ENCODE results near the gene INSYN2B.

The INSYN2B gene

DNA sequence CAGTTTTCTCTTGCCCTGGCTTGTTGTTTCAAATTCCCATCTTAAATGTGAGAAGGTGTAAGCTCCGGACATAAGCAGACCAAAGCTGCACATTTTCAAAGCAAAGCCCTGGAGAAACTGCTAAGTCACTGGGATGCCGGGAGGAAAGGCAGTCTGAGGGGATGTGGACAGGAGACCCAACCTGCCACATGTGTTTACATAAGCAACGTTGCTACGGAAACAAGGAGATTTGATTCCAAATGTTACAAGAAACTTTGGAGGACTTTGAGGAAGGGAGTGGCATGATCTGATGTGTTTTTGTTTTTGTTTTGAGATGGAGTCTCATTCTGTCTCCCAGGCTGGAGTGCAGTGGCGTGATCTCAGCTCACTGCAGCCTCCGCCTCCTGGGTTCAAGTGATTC lies 25.7 kb upstream of the INSYN2B start:
- Histone ChIP-seq H4K20me1 (peaks cover 0 to 10% (median 0%) of the 10 kb centered on the region in 11 experiments; a peak in 1 of 22 replicates), H3K27me3 (no peaks in the 10 kb centered on the region), H3K4me3 (no peak overlapping the region), H3K9ac (no peak overlapping the region), H3K27ac (no peak overlapping the region), H3K36me3 (peaks cover 6 to 91% (median 42%) of the 10 kb centered on the region in 11 experiments; a peak in 19 of 22 replicates), H3K4me1 (peaks cover 12 to 26% (median 16%) of the 10 kb centered on the region in 10 experiments), H3K4me2 (no peak overlapping the region), H3K9me3 (replicated peaks in 1 of 11) (peaks cover 0 to 4% (median 0%) of the 10 kb centered on the region in 11 experiments; a peak in 1 of 22 replicates)
- TF ChIP-seq Cebpa-rat (IDR thresholded peaks at IDR 0.05): no peak

DNA sequence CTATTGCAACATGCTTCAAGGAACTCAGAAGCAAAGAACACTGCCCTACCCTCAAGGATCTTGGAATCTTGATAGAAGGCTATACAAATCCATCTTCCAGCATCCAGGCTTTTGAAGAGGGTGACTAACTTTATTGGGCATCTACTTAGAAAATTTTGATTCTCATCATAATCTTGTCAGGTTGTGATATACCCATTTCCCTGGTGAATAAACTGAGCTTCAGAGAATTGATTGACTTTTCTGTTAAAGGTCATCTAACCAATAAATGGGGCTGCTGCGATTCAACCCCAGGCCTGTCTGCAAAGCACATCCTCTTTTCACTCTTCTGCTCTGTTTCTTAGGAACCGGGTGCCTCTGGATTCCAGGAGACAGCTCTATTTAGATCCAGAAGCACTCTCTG lies 19.9 kb upstream of the INSYN2B start:
- no peak for TF ChIP-seq Cebpa-rat (IDR thresholded peaks at IDR 0.05)
- no peaks in the 10 kb centered on the region for H3K4me1 ChIP-seq
- H4K20me1 ChIP-seq: no peaks in the 10 kb centered on the region
- H3K27ac ChIP-seq: no peak overlapping the region
- no peak overlapping the region for H3K4me3 ChIP-seq
- H3K9ac ChIP-seq: no peak overlapping the region
- no peaks in the 10 kb centered on the region for H3K27me3 ChIP-seq
- H3K36me3 ChIP-seq: peaks cover 14 to 88% (median 64%) of the 10 kb centered on the region in 11 experiments
- no peak overlapping the region for H3K4me2 ChIP-seq
- peaks cover 0 to 4% (median 0%) of the 10 kb centered on the region in 11 experiments; a peak in 1 of 22 replicates for H3K9me3 ChIP-seq (replicated peaks in 1 of 11)

DNA sequence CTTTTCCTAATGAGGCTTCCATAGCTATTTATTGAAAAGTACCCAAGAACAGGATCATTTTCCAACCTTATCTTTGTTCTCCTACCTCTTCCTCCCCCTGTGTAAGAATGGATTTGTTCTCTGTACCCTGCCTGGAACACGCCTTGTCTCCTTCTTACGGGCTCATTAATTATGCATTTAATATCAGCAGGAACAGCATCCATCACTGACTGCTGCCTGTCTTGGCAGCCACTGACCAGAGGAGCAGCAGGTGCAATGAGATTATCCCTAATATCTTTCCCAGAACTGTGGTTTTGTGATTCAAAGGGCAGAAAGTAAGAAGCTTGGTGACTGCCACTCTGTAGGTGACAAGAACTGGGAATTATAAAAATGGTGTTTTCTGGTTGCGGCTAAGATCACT lies 19.3 kb upstream of the INSYN2B start:
- Histone ChIP-seq H3K36me3 (peaks cover 14 to 92% (median 69%) of the 10 kb centered on the region in 11 experiments), H3K9me3 (replicated peaks in 1 of 11) (peaks cover 0 to 4% (median 0%) of the 10 kb centered on the region in 11 experiments; a peak in 1 of 22 replicates), H4K20me1 (no peaks in the 10 kb centered on the region), H3K4me3 (no peak overlapping the region), H3K27me3 (no peaks in the 10 kb centered on the region), H3K4me2 (no peak overlapping the region), H3K27ac (no peak overlapping the region), H3K4me1 (no peaks in the 10 kb centered on the region), H3K9ac (no peak overlapping the region)
- no peak for TF ChIP-seq Cebpa-rat (IDR thresholded peaks at IDR 0.05)

DNA sequence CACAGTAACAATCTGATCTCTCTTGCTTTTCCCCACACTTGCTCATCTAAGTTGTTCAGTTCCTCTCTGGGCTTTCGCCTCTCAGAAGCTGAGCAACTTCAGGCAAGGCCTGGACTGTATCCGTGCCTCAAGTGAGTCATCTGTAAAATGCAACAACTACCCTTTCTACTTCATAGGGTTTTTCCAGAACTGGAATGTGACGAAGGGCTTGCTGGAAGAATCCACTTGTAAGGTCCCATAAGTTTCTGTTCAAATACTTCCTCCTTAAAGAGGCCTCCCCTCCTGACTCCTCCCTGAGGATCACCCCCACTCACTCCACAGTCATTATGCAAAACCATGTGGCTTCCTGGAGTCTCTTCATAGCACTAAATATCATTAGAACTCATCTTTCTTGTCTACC lies 17.5 kb upstream of the INSYN2B start:
- Histone ChIP-seq H4K20me1 (no peaks in the 10 kb centered on the region), H3K36me3 (peaks cover 14 to 97% (median 63%) of the 10 kb centered on the region in 11 experiments), H3K4me1 (no peaks in the 10 kb centered on the region), H3K9ac (no peak overlapping the region), H3K27me3 (no peaks in the 10 kb centered on the region), H3K4me3 (no peak overlapping the region), H3K9me3 (replicated peaks in 1 of 11) (no peaks in the 10 kb centered on the region), H3K4me2 (no peak overlapping the region), H3K27ac (no peak overlapping the region)
- no peak for TF ChIP-seq Cebpa-rat (IDR thresholded peaks at IDR 0.05)

DNA sequence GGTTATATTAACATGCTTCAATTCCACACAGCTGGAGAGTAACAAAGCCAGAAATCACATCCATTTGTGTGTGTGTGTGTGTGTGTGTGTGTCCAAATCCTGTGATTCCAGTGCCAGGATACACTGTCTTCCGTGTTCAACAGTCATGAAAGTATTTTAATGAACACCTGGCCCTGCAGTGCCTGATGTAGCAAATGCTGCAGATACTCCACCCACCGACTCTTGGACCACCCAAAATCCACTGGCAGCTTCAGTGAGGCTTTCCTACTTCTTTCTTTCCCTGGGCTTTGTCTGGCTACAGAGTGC lies 13.1 kb upstream of the INSYN2B start:
- Histone ChIP-seq H3K4me1 (no peaks in the 10 kb centered on the region), H3K9me3 (replicated peaks in 1 of 11) (no peaks in the 10 kb centered on the region), H3K4me3 (no peak overlapping the region), H3K27ac (no peak overlapping the region), H4K20me1 (peaks cover 0 to 11% (median 0%) of the 10 kb centered on the region in 11 experiments; a peak in 3 of 22 replicates), H3K27me3 (no peaks in the 10 kb centered on the region), H3K4me2 (no peak overlapping the region), H3K36me3 (peaks cover 21 to 97% (median 71%) of the 10 kb centered on the region in 11 experiments), H3K9ac (no peak overlapping the region)
- no peak for TF ChIP-seq Cebpa-rat (IDR thresholded peaks at IDR 0.05)

DNA sequence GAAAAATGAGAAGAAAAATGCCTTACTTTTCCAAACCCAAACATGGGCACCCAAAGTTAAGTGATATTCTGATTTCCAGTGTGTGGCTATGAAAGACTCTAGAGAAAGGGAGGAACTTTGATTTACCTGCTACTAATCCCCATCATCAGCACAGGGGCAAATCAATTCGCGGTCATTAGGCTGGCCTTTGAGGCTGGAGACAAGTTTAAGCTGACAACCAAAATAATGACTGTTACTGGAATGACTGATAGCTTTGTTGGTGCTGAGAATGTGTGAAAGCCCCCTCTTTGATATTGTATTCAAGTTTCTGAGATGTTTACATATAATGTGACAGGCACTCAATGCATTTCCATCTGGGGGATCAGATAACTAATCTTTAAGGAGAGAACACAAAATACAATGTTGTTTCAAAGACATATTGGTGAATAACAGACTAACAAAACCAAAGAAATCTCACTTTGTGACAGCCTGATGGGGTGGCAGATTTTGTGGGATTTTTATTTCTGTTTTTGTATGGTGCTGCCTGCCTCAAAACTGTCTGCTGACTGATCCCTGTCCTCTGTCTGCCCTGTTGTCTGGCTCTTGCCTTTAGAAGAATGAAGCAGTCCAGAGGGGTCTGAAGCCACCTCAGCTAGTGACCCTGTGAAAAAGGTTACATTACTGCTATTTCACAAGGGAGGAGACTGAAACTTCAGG lies 12.6 kb upstream of the INSYN2B start:
- Histone ChIP-seq H3K9ac (no peak overlapping the region), H3K4me3 (no peak overlapping the region), H3K36me3 (peaks cover 21 to 97% (median 71%) of the 10 kb centered on the region in 11 experiments), H3K4me1 (no peaks in the 10 kb centered on the region), H3K4me2 (no peak overlapping the region), H3K9me3 (replicated peaks in 1 of 11) (no peaks in the 10 kb centered on the region), H4K20me1 (peaks cover 0 to 11% (median 0%) of the 10 kb centered on the region in 11 experiments; a peak in 3 of 22 replicates), H3K27me3 (no peaks in the 10 kb centered on the region), H3K27ac (no peak overlapping the region)
- no peak for TF ChIP-seq Cebpa-rat (IDR thresholded peaks at IDR 0.05)

DNA sequence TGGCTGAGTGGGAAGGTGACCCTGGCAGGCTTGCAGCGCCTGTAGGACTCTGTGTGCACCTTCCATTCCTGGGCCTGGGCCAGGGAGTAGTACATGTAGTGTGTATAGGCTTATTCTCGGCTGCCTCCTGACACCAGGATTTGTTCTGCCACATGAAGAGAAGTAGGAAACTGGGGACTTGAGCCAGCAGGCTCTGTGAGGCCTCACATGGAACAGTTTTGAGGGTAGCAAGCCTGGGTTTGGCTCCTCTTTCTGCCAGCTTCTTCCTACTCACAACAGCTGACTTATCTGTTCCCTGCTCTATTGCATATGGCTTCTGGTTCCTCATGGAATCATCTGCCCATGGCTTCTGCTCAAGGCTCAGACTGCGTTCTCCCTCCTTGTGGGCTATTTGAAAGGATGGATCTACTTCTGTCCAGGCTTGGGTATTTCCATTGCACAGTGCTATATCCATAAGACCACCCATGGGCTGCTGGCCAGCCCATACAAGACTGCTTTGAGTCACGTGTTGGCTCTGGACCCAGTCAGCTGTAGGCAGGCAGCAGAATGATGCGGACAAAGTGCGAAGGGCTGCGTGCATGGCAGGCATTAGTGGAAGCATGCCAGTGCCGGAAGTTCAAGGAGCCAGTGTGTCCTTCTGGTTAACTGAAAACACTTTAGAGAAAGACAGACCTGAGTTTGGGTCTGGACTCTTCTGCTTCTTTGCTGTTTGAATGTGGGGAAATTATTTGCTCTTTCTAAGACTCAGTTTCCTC lies 11.0 kb upstream of the INSYN2B start:
- no peak for TF ChIP-seq Cebpa-rat (IDR thresholded peaks at IDR 0.05)
- no peaks in the 10 kb centered on the region for H3K27me3 ChIP-seq

DNA sequence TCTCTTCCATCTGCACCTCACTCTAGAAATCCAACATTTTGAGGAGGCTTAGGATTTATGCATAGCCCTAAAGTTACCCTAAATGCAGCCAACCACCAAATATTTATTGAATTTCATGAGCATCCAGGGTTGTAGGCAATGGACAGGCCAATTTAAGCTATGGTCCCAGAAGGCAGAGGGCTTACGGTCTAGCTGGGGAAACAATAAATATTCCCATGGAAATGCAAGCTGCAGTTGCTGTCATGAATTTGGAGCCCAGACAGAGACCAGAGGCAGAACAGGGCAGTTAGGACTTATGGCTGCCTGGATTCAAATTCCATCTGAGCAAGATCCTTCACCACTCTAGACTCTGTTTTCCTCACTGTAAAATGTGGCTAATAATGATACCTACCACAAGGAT lies 9.1 kb upstream of the INSYN2B start:
- no peaks in the 10 kb centered on the region for H3K27me3 ChIP-seq
- peaks cover 43 to 100% (median 80%) of the 10 kb centered on the region in 11 experiments for H3K36me3 ChIP-seq
- no peak overlapping the region for H3K9ac ChIP-seq
- H3K4me2 ChIP-seq: no peak overlapping the region
- no peak for TF ChIP-seq Cebpa-rat (IDR thresholded peaks at IDR 0.05)
- no peaks in the 10 kb centered on the region for H3K4me1 ChIP-seq
- no peak overlapping the region for H3K4me3 ChIP-seq
- H3K27ac ChIP-seq: no peak overlapping the region
- peaks cover 0 to 11% (median 0%) of the 10 kb centered on the region in 11 experiments; a peak in 3 of 22 replicates for H4K20me1 ChIP-seq
- no peaks in the 10 kb centered on the region for H3K9me3 ChIP-seq (replicated peaks in 1 of 11)

More for the DNA sequence above, 11.0 kb upstream of the INSYN2B start:
- Histone ChIP-seq H3K4me1 (no peaks in the 10 kb centered on the region), H4K20me1 (peaks cover 0 to 11% (median 0%) of the 10 kb centered on the region in 11 experiments; a peak in 3 of 22 replicates), H3K4me2 (no peak overlapping the region), H3K27ac (no peak overlapping the region), H3K9ac (no peak overlapping the region), H3K4me3 (no peak overlapping the region), H3K36me3 (peaks cover 33 to 100% (median 77%) of the 10 kb centered on the region in 11 experiments), H3K9me3 (replicated peaks in 1 of 11) (no peaks in the 10 kb centered on the region)

DNA sequence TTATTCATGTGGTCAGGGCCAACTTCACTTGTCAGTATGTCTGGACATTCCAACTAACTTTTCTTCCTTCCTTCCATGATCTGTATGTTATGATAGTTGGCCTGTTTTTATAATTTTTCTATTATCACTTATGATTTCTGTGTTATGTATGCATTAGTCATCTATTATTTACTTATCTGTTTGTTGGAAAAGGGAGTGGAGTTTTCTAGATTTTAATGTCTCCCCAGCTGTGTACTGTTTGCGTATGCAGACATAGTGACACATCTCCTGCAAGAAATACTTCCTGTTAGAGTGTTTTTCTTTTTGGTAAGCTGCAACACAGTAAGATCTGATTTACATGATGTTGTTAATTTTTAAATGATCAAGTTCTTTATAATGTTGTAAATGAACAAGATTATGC lies 8.7 kb upstream of the INSYN2B start:
- TF ChIP-seq Cebpa-rat (IDR thresholded peaks at IDR 0.05): no peak
- no peaks in the 10 kb centered on the region for H3K27me3 ChIP-seq
- H4K20me1 ChIP-seq: peaks cover 0 to 11% (median 0%) of the 10 kb centered on the region in 11 experiments; a peak in 3 of 22 replicates
- H3K36me3 ChIP-seq: peaks cover 48 to 100% (median 84%) of the 10 kb centered on the region in 11 experiments
- no peaks in the 10 kb centered on the region for H3K9me3 ChIP-seq (replicated peaks in 1 of 11)
- H3K4me1 ChIP-seq: no peaks in the 10 kb centered on the region
- H3K4me2 ChIP-seq: no peak overlapping the region
- no peak overlapping the region for H3K27ac ChIP-seq
- no peak overlapping the region for H3K9ac ChIP-seq
- no peak overlapping the region for H3K4me3 ChIP-seq
